ENCODE data around the gene NHEJ1.

DNA sequence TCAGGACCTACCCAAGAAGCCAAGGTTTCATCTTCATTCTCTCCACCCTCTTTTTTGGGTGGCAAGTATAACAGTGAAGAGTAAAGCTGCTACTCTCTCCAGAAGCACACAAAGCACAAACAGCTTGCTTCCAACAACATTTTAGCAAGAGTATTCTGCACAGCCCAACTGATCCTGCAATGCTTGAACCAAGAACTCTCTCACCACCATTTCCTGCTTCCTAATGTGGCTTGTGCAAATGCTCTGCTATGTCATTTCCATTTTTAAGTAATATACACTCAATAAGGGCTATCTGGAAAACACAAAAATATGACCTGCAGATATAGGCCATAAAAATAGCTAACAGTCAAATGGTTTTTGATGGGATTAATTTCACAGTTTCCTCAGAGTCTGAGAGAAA is 75.8 kb downstream of the NHEJ1 start:
- no peak for TF ChIP-seq CTCF (IDR thresholded peaks at IDR 0.05)
- no peak for TF ChIP-seq POLR2A (IDR thresholded peaks at IDR 0.05)

All from ovary (tissue), 3 donors.